Activated T-helper 17 cell treated with anti-CD3 and anti-CD28 coated beads, Interleukin-2, amount 50 U/mL, for 72 hours (primary cell): ENCODE data around the gene TMEM9B. TPM values are rescaled to one million over a fixed set of nuclear protein-coding genes. Genes with fewer than 3 reads are reported as not detected.
A peak's percentile ranks its signal among the peaks of the same experiment; 100 is the strongest.

ENCODE experiments used
- ATAC-seq: fragments of 150-1000 bp; cut with Tn5 transposase; replicated peaks from 2 replicates; pipeline ENCODE4 v1.10.0; 2021; ENCODE audit warnings: mild to moderate bottlenecking, moderate library complexity
- H3K27ac Mint-ChIP-seq: one replicate; pipeline ENCODE4 v1.8.0; 2022; ENCODE audit warnings: mixed read lengths
- H3K27me3 Mint-ChIP-seq: one replicate; pipeline ENCODE4 v1.8.0; 2022; ENCODE audit warnings: mixed read lengths
- H3K36me3 Mint-ChIP-seq: one replicate; pipeline ENCODE4 v1.8.0; 2022; ENCODE audit warnings: low read depth, mild to moderate bottlenecking, mixed read lengths
- H3K4me1 Mint-ChIP-seq: one replicate; pipeline ENCODE4 v1.8.0; 2022; ENCODE audit warnings: mixed read lengths
- H3K4me3 Mint-ChIP-seq: one replicate; pipeline ENCODE4 v1.8.0; 2022; ENCODE audit warnings: mild to moderate bottlenecking, mixed read lengths
- H3K9me3 Mint-ChIP-seq: one replicate; pipeline ENCODE4 v1.8.0; 2022; ENCODE audit warnings: mixed read lengths
- total RNA-seq, 2 donors: library from RNA; stranded (reverse); gene quantifications; one replicate each; pipeline ENCODE4 v1.2.3, GENCODE V29; 2022

The TMEM9B gene
- total RNA-seq, 2 donors from 2014 or later = 15.0 to 24.3 TPM

GRCh38 chr11:8928981-8929615 lies 35.1 kb downstream of the TMEM9B start:
- no peak overlapping the region for H3K27ac Mint-ChIP-seq
- no peaks in the 10 kb centered on the region for H3K36me3 Mint-ChIP-seq
- H3K9me3 Mint-ChIP-seq = no peaks in the 10 kb centered on the region
- no peaks in the 10 kb centered on the region for H3K4me1 Mint-ChIP-seq
- no peak for ATAC-seq
- no peaks in the 10 kb centered on the region for H3K27me3 Mint-ChIP-seq
- H3K4me3 Mint-ChIP-seq = no peak overlapping the region

DNA sequence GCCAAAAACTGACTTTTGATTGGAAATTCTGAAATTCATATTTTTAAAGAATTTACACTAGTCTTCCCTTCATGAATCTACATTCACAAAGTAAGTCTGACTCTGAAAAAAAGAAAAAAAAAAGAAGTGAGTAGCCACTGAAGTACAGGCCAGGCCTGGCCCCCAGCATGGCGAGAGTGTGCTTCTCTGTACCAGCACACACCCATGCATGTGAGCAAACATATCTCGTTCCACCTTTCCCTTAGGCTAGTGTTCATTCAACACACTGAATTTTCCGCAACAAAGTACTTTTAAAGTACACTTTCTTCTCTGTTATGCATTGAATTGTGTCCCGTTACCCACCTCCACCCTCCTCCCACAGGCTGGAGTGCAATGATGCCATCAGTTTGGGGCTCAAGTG lies 36.0 kb downstream of the TMEM9B start:
- ATAC-seq = no peak
- no peak overlapping the region for H3K27ac Mint-ChIP-seq
- no peaks in the 10 kb centered on the region for H3K4me1 Mint-ChIP-seq
- H3K36me3 Mint-ChIP-seq = no peaks in the 10 kb centered on the region
- no peak overlapping the region for H3K4me3 Mint-ChIP-seq
- H3K27me3 Mint-ChIP-seq = no peaks in the 10 kb centered on the region
- no peaks in the 10 kb centered on the region for H3K9me3 Mint-ChIP-seq

DNA sequence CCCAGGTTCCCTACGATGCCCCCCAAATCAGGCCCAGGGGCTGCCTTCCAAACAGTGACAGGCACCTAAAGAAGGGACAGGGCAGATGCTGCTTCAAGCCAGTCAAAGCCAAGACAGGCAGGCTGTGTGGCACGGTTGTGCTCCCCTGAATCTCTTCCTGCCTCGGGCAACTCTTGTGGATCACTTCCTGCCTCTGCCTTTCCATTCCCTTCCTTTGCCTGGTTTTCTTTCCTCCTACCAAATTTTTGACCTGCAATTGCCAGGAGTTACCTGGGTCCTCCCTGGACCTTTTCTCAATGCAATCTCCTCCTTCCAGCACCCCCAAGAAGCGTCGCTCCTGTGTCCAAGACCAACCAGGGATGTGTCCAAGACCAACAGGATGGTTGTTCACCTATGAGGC lies 37.0 kb downstream of the TMEM9B start:
- no peaks in the 10 kb centered on the region for H3K27me3 Mint-ChIP-seq

GRCh38 chr11:8926236-8926635 lies 38.0 kb downstream of the TMEM9B start:
- Mint-ChIP-seq H3K27me3 (no peaks in the 10 kb centered on the region), H3K9me3 (no peaks in the 10 kb centered on the region), H3K4me1 (no peaks in the 10 kb centered on the region), H3K4me3 (no peak overlapping the region), H3K36me3 (peaks cover 16% of the 10 kb centered on the region), H3K27ac (no peak overlapping the region)
- ATAC-seq = no peak

More for the DNA sequence above, 37.0 kb downstream of the TMEM9B start:
- Mint-ChIP-seq H3K36me3 (peaks cover 6% of the 10 kb centered on the region), H3K4me3 (no peak overlapping the region), H3K27ac (no peak overlapping the region), H3K4me1 (no peaks in the 10 kb centered on the region), H3K9me3 (no peaks in the 10 kb centered on the region)
- no peak for ATAC-seq

GRCh38 chr11:8925711-8926110 lies 38.5 kb downstream of the TMEM9B start:
- no peak overlapping the region for H3K4me3 Mint-ChIP-seq
- H3K9me3 Mint-ChIP-seq = no peaks in the 10 kb centered on the region
- no peaks in the 10 kb centered on the region for H3K27me3 Mint-ChIP-seq
- no peak for ATAC-seq
- no peaks in the 10 kb centered on the region for H3K4me1 Mint-ChIP-seq
- H3K27ac Mint-ChIP-seq = no peak overlapping the region
- peaks cover 19% of the 10 kb centered on the region for H3K36me3 Mint-ChIP-seq

- Mint-ChIP-seq H3K36me3 (peaks cover 40% of the 10 kb centered on the region), H3K4me3 (no peak overlapping the region), H3K27ac (no peak overlapping the region), H3K4me1 (no peaks in the 10 kb centered on the region), H3K27me3 (no peaks in the 10 kb centered on the region), H3K9me3 (no peaks in the 10 kb centered on the region)
- ATAC-seq = no peak
These were observed 41.6 kb downstream of the TMEM9B start for GRCh38 chr11:8922691-8923090.

- Mint-ChIP-seq H3K9me3 (no peaks in the 10 kb centered on the region), H3K36me3 (peaks cover 74% of the 10 kb centered on the region), H3K27me3 (no peaks in the 10 kb centered on the region), H3K4me1 (peaks cover 14% of the 10 kb centered on the region), H3K27ac (no peak overlapping the region), H3K4me3 (no peak overlapping the region)
- ATAC-seq = no peak
These were observed 47.0 kb downstream of the TMEM9B start for GRCh38 chr11:8917157-8917825.

DNA sequence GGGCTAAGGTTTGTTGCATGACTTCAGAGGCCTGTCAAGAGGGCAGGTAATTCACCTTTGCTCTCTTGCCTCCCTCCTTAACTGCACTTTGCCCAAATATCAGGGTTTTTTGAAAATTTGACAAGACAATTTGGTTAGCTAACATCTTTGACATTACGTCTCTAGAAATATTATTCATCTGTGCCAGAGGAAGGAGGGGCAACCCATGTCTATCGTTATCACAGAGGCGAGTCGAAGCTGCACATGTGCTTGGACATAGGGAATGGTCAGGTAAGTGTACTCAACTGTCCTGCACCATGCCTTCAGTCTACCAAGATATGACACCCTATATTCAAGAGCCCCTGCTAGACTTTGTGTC lies 49.6 kb downstream of the TMEM9B start:
- Mint-ChIP-seq H3K9me3 (no peaks in the 10 kb centered on the region), H3K27ac (peak overlapping the region; percentile 88), H3K4me3 (peak overlapping the region; percentile 75), H3K4me1 (peaks cover 14% of the 10 kb centered on the region), H3K27me3 (no peaks in the 10 kb centered on the region), H3K36me3 (peaks cover 59% of the 10 kb centered on the region)
- no peak for ATAC-seq

GRCh38 chr11:8913961-8914660 lies 50.1 kb downstream of the TMEM9B start:
- H3K4me1 Mint-ChIP-seq = peaks cover 16% of the 10 kb centered on the region
- H3K27ac Mint-ChIP-seq = peak overlapping the region; percentile 88
- ATAC-seq = peak; percentile 42
- H3K36me3 Mint-ChIP-seq = peaks cover 54% of the 10 kb centered on the region
- no peaks in the 10 kb centered on the region for H3K9me3 Mint-ChIP-seq
- H3K4me3 Mint-ChIP-seq = peak overlapping the region; percentile 75
- no peaks in the 10 kb centered on the region for H3K27me3 Mint-ChIP-seq

DNA sequence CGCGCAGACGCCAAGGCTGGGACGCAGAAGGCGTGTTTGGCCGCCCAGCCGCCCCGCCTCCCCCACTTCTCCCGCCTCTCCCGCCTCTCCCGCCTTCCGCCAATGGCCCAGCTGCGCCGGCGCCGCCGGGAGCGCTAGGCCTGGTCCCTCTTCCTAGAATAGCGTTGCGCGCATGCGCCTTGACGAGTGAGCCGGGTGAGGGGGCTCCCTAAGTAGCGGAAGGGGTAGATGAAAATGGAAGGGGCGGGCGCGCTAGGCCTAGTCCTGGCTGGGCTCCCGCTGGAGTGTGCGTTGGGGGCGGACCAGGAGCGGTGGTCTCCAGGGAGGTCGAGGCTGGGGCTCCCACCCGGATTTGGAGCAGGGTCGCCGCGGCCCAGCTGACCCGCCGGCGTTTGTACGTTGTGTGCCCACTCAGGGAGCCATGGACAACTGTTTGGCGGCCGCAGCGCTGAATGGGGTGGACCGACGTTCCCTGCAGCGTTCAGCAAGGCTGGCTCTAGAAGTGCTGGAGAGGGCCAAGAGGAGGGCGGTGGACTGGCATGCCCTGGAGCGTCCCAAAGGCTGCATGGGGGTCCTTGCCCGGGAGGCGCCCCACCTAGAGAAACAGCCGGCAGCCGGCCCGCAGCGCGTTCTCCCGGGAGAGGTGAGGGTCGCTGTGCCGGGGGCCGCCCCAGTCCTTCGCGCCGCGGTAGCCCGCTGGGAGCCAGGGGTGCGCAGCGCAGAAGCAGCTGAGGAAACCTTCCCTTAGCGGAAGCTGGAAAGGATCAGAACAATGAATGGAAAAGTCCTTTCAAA lies 53.0 kb downstream of the TMEM9B start, which contains the start of gene AKIP1:
Gene AKIP1, plus strand, starts transcription at position 161 of the 795 bp plus-strand sequence. Its CDS starts 261 bp downstream, at position 422.
- peaks cover 33% of the 10 kb centered on the region for H3K4me1 Mint-ChIP-seq
- H3K9me3 Mint-ChIP-seq = no peaks in the 10 kb centered on the region
- ATAC-seq = peak; percentile 90
- peaks cover 25% of the 10 kb centered on the region for H3K36me3 Mint-ChIP-seq
- peak within 1 kb of the TSS; percentile 91 for H3K27ac Mint-ChIP-seq
- H3K27me3 Mint-ChIP-seq = no peaks in the 10 kb centered on the region
- peak within 1 kb of the TSS; percentile 93 for H3K4me3 Mint-ChIP-seq

DNA sequence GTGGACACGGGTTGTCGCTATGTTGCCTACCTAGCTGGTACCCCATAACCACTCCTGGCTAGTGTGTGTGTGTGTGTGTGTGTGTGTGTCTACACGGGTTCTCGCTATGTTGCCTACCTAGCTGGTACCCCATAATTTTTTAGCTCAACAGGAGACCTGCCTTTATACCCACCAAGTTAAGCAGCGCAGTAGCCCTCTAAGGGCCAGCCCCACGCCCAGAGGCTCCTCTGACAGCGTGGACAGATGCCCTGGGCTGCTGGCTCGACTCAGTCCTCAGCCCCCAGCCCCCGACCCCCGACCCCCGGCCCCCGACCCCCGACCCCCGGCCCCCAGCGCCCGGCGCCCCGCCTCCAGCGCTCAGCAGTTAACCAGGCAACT lies 53.6 kb downstream of the TMEM9B start:
- H3K9me3 Mint-ChIP-seq = no peaks in the 10 kb centered on the region
- peaks cover 19% of the 10 kb centered on the region for H3K36me3 Mint-ChIP-seq
- H3K4me1 Mint-ChIP-seq = peaks cover 33% of the 10 kb centered on the region
- ATAC-seq = peak; percentile 17
- peak overlapping the region; percentile 91 for H3K27ac Mint-ChIP-seq
- H3K4me3 Mint-ChIP-seq = peak overlapping the region; percentile 93
- H3K27me3 Mint-ChIP-seq = no peaks in the 10 kb centered on the region

- Mint-ChIP-seq H3K4me1 (peaks cover 19% of the 10 kb centered on the region), H3K36me3 (no peaks in the 10 kb centered on the region), H3K27me3 (no peaks in the 10 kb centered on the region), H3K9me3 (no peaks in the 10 kb centered on the region), H3K4me3 (peak overlapping the region; percentile 21), H3K27ac (no peak overlapping the region)
- no peak for ATAC-seq
These were observed 56.1 kb downstream of the TMEM9B start for GRCh38 chr11:8908099-8908498.

GRCh38 chr11:8907116-8907515 lies 57.1 kb downstream of the TMEM9B start:
- no peaks in the 10 kb centered on the region for H3K27me3 Mint-ChIP-seq
- peak overlapping the region; percentile 26 for H3K27ac Mint-ChIP-seq
- ATAC-seq = no peak
- H3K4me1 Mint-ChIP-seq = peaks cover 19% of the 10 kb centered on the region
- H3K4me3 Mint-ChIP-seq = peak overlapping the region; percentile 45
- no peaks in the 10 kb centered on the region for H3K9me3 Mint-ChIP-seq
- H3K36me3 Mint-ChIP-seq = no peaks in the 10 kb centered on the region

DNA sequence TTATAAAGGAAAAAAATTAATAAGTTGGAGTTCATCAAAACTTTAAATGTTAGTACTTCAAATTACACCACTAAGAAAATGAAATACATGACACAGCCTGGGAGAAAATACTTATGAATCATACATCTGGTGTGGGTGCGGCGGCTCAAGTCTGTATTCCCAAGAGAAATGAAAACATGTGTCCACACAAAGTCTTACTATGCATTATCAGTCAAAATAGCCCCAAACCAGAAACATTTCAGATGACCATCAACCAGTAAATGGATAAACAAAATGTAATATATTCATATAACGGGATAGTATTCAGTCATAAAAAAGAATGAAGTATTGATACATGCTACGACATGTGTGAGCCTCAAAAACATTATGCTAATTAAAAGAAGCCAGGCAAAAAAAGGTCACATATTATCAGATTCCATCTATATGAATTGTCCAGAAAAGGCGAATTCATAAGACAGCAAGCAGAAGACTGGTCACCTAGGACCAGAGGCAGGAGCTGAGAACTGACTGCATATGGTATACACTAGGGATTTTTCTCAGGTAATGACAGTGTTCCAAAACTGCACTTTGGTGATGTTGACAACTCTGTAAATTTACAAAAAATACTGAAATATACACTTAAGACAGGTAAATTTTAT lies 58.6 kb downstream of the TMEM9B start:
- no peaks in the 10 kb centered on the region for H3K27me3 Mint-ChIP-seq
- no peaks in the 10 kb centered on the region for H3K9me3 Mint-ChIP-seq
- no peak overlapping the region for H3K27ac Mint-ChIP-seq
- H3K4me3 Mint-ChIP-seq = no peak overlapping the region
- H3K4me1 Mint-ChIP-seq = peaks cover 19% of the 10 kb centered on the region
- ATAC-seq = no peak
- H3K36me3 Mint-ChIP-seq = no peaks in the 10 kb centered on the region
